WTC11 (cell line): ENCODE data around the gene SH3BP5.

ENCODE experiments used
- ZNF121 ChIP-seq: sonication (generic); formaldehyde crosslinking; IDR thresholded peaks from 2 replicates; pipeline ENCODE4 v1.8.0; 2023; ENCODE audit warnings: missing genetic modification reagents
- ZNF232 ChIP-seq: sonication (generic); formaldehyde crosslinking; IDR thresholded peaks from 2 replicates; pipeline ENCODE4 v1.8.0; 2022; ENCODE audit warnings: mild to moderate bottlenecking, missing genetic modification reagents
- TF ChIP-seq, protein P1 (sequence below): fragments of 200-600 bp; IDR thresholded peaks from 2 replicates; pipeline ENCODE4 v1.8.0; 2022; ENCODE audit warnings: antibody characterized with exemption

DNA sequence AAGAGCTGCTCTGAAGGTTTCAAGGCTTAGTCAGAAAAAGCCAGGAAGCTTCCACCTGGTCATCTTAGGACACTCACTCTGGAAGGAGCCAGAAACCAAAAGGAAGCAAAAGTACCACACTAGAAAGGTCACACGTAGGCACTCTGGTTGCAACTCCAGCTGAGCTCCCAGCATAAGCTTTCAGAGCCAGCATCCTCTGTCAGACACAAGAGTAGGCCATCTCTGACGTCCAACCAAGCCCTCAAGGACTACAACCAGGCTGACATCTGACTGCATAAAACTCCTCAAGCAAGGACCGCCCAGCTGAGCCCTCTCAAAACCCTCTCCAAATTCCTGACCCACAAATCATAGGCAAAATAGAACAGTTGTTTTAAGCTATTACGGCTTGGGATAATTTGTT is 12.8 kb downstream of the SH3BP5 start:
- TF ChIP-seq, protein P1, sequence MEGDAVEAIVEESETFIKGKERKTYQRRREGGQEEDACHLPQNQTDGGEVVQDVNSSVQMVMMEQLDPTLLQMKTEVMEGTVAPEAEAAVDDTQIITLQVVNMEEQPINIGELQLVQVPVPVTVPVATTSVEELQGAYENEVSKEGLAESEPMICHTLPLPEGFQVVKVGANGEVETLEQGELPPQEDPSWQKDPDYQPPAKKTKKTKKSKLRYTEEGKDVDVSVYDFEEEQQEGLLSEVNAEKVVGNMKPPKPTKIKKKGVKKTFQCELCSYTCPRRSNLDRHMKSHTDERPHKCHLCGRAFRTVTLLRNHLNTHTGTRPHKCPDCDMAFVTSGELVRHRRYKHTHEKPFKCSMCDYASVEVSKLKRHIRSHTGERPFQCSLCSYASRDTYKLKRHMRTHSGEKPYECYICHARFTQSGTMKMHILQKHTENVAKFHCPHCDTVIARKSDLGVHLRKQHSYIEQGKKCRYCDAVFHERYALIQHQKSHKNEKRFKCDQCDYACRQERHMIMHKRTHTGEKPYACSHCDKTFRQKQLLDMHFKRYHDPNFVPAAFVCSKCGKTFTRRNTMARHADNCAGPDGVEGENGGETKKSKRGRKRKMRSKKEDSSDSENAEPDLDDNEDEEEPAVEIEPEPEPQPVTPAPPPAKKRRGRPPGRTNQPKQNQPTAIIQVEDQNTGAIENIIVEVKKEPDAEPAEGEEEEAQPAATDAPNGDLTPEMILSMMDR: no peak
- TF ChIP-seq ZNF121 (CRISPR knock-in tag) (no peak), ZNF232 (CRISPR knock-in tag) (no peak)
